ENCODE results near the gene PEX19. TPM values are rescaled to one million over a fixed set of nuclear protein-coding genes. Genes with fewer than 3 reads are reported as not detected.
A peak's percentile ranks its signal among the peaks of the same experiment; 100 is the strongest.

Gene PEX19
- total RNA-seq, 2 donors from 2014 or later, result 15.6 to 18.5 TPM

- WGBS, 2 donors, result 44 to 52% methylated on average over 1 of the region's 1 CpG
- H3K27me3 ChIP-seq, result no peaks in the 10 kb centered on the region
- peaks cover 68% of the 10 kb centered on the region for H3K4me1 ChIP-seq
- no peaks in the 10 kb centered on the region for H3K9me3 ChIP-seq
- H3K4me3 ChIP-seq, result no peak overlapping the region
- H3K36me3 ChIP-seq (replicated peaks in 1 of 2; ENCODE audit: insufficient read depth in 1 of 2, low read depth in 2 of 2), result no peaks in the 10 kb centered on the region
- H3K27ac ChIP-seq, result peak overlapping the region in 3 of 4 donors; percentile 66 to 73 (median 71)
- intact Hi-C loops (cut with DNase I), result no loop called here
- peak; percentile 78 for ATAC-seq
- TF ChIP-seq POLR2A (IDR thresholded peaks at IDR 0.05) (no peak), CTCF (IDR thresholded peaks at IDR 0.05) (no peak)
- DNase-seq, result peak in 3 of 4 donors; percentile 22 to 30 (median 28)
Measured at GRCh38 chr1:160247053-160247452, 37.9 kb downstream of the PEX19 start.

- Histone ChIP-seq H3K9me3 (no peaks in the 10 kb centered on the region), H3K36me3 (replicated peaks in 1 of 2; ENCODE audit: insufficient read depth in 1 of 2, low read depth in 2 of 2) (no peaks in the 10 kb centered on the region), H3K4me3 (no peak overlapping the region), H3K27ac (no peak overlapping the region), H3K4me1 (peaks cover 54% of the 10 kb centered on the region), H3K27me3 (no peaks in the 10 kb centered on the region)
- no peak for DNase-seq
- TF ChIP-seq POLR2A (IDR thresholded peaks at IDR 0.05) (no peak), CTCF (IDR thresholded peaks at IDR 0.05) (no peak)
- no peak for ATAC-seq
- WGBS, 2 donors, result 26 to 40% methylated on average over 1 of the region's 1 CpG
- intact Hi-C loops (cut with DNase I), result no loop called here
Measured at GRCh38 chr1:160245434-160245833, 39.5 kb downstream of the PEX19 start.

- DNase-seq (no peak), ATAC-seq (no peak)
- H3K27ac ChIP-seq, result no peak overlapping the region
- H3K4me1 ChIP-seq, result peaks cover 49% of the 10 kb centered on the region
- intact Hi-C loops (cut with DNase I), result no loop called here
- H3K4me3 ChIP-seq, result no peak overlapping the region
- no peaks in the 10 kb centered on the region for H3K27me3 ChIP-seq
- H3K9me3 ChIP-seq, result no peaks in the 10 kb centered on the region
- TF ChIP-seq CTCF (IDR thresholded peaks at IDR 0.05) (no peak), POLR2A (IDR thresholded peaks at IDR 0.05) (no peak)
- peaks cover 5% of the 10 kb centered on the region in 2 donors for H3K36me3 ChIP-seq (replicated peaks in 1 of 2; ENCODE audit: insufficient read depth in 1 of 2, low read depth in 2 of 2)
- 34 to 46% methylated on average over 1 of the region's 1 CpG for WGBS, 2 donors
Measured at GRCh38 chr1:160244209-160244608, 40.7 kb downstream of the PEX19 start.

GRCh38 chr1:160243767-160244166, 41.2 kb downstream of the PEX19 start:
- DNase-seq, result no peak
- intact Hi-C loops (cut with DNase I), result no loop called here
- Histone ChIP-seq H3K36me3 (replicated peaks in 1 of 2; ENCODE audit: insufficient read depth in 1 of 2, low read depth in 2 of 2) (peaks cover 5 to 8% of the 10 kb centered on the region in 2 donors), H3K9me3 (no peaks in the 10 kb centered on the region), H3K4me3 (no peak overlapping the region), H3K27me3 (no peaks in the 10 kb centered on the region), H3K27ac (no peak overlapping the region), H3K4me1 (peaks cover 54% of the 10 kb centered on the region)
- TF ChIP-seq CTCF (IDR thresholded peaks at IDR 0.05) (no peak), POLR2A (IDR thresholded peaks at IDR 0.05) (no peak)
- no peak for ATAC-seq

- H3K27ac ChIP-seq, result no peak overlapping the region
- WGBS, 2 donors, result 93 to 94% methylated on average over 20 to 24 of the region's 24 CpGs
- peaks cover 28% of the 10 kb centered on the region for H3K4me1 ChIP-seq
- no peak for ATAC-seq
- peaks cover 5 to 24% of the 10 kb centered on the region in 2 donors for H3K36me3 ChIP-seq (replicated peaks in 1 of 2; ENCODE audit: insufficient read depth in 1 of 2, low read depth in 2 of 2)
- no peak for DNase-seq
- no peak overlapping the region for H3K4me3 ChIP-seq
- intact Hi-C loops (cut with DNase I), result no loop called here
- TF ChIP-seq CTCF (IDR thresholded peaks at IDR 0.05) (no peak), POLR2A (IDR thresholded peaks at IDR 0.05) (no peak)
- no peaks in the 10 kb centered on the region for H3K9me3 ChIP-seq
- H3K27me3 ChIP-seq, result no peaks in the 10 kb centered on the region
Measured at GRCh38 chr1:160239582-160240299, 45.2 kb downstream of the PEX19 start.
